MM.1S (cell line): ENCODE measurements around the gene PTCHD1.

ENCODE experiments used
- DNase-seq: peaks from one replicate; pipeline ENCODE4 v3.0.0-alpha.2; 2015
- H2AFZ ChIP-seq: fragments of 300-600 bp; sonication (generic); 2 replicates; pipeline ENCODE4 v1.6.0; 2016; ENCODE audit warnings: antibody characterized with exemption, low read length
- H3F3A ChIP-seq: fragments of 300-600 bp; sonication (generic); 2 replicates; pipeline ENCODE4 v1.6.1; 2016; ENCODE audit warnings: mild to moderate bottlenecking, antibody characterized with exemption, low read length, moderate library complexity, mixed read lengths; ENCODE audit not compliant: insufficient read depth
- H3K27ac ChIP-seq: fragments of 300-600 bp; sonication (generic); 2 replicates; pipeline ENCODE4 v1.5.1; 2016; ENCODE audit warnings: mild to moderate bottlenecking, low read length
- H3K27me3 ChIP-seq: fragments of 300-600 bp; sonication (generic); replicated peaks from 2 replicates; pipeline ENCODE4 v1.6.0; 2016; ENCODE audit warnings: low read length; ENCODE audit not compliant: insufficient read depth
- H3K36me3 ChIP-seq: fragments of 300-600 bp; sonication (generic); replicated peaks from 2 replicates; pipeline ENCODE4 v1.6.1; 2016; ENCODE audit warnings: mild to moderate bottlenecking, low read length, mixed read lengths; ENCODE audit not compliant: insufficient read depth
- H3K4me1 ChIP-seq: fragments of 300-600 bp; sonication (generic); 2 replicates; pipeline ENCODE4 v1.6.1; 2016; ENCODE audit warnings: low read length, mixed read lengths
- H3K4me2 ChIP-seq: fragments of 300-600 bp; sonication (generic); 2 replicates; pipeline ENCODE4 v1.6.0; 2016; ENCODE audit warnings: low read depth, low read length
- H3K4me3 ChIP-seq: fragments of 300-600 bp; sonication (generic); 2 replicates; pipeline ENCODE4 v1.5.1; 2016; ENCODE audit warnings: low read length, mixed read lengths
- H3K79me2 ChIP-seq: fragments of 300-600 bp; sonication (generic); 2 replicates; pipeline ENCODE4 v1.6.1; 2016; ENCODE audit warnings: mixed run types, low read length, mixed read lengths
- H3K9ac ChIP-seq: fragments of 300-600 bp; sonication (generic); 2 replicates; pipeline ENCODE4 v1.6.1; 2016; ENCODE audit warnings: low read length, mixed read lengths
- H3K9me2 ChIP-seq: fragments of 300-600 bp; sonication (generic); replicated peaks from 2 replicates; pipeline ENCODE4 v1.6.1; 2016; ENCODE audit warnings: mild to moderate bottlenecking, low read length, mixed read lengths; ENCODE audit not compliant: insufficient read depth
- H3K9me3 ChIP-seq: fragments of 300-600 bp; sonication (generic); replicated peaks from 2 replicates; pipeline ENCODE4 v1.6.1; 2016; ENCODE audit warnings: mild to moderate bottlenecking, low read length, mixed read lengths; ENCODE audit not compliant: insufficient read depth
- H4K20me1 ChIP-seq: fragments of 300-600 bp; sonication (generic); 2 replicates; pipeline ENCODE4 v1.6.1; 2016; ENCODE audit warnings: mild to moderate bottlenecking, low read length, moderate library complexity, mixed read lengths; ENCODE audit not compliant: insufficient read depth
- EZH2 ChIP-seq: fragments of 300-600 bp; sonication (generic); optimal IDR thresholded peaks from 2 replicates; pipeline ENCODE3; 2017; ENCODE audit warnings: low read depth, mild to moderate bottlenecking, antibody characterized with exemption, low read length, mixed read lengths
- EZH2phosphoT487 ChIP-seq: fragments of 300-600 bp; sonication (generic); IDR thresholded peaks from 2 replicates; pipeline ENCODE4 v1.6.1; 2018; ENCODE audit warnings: antibody characterized with exemption, low read length
- TF ChIP-seq, protein P1 (sequence below): fragments of 300-600 bp; sonication (generic); IDR thresholded peaks from 2 replicates; pipeline ENCODE4 v1.5.1; 2016; ENCODE audit warnings: antibody characterized with exemption, low read length, mixed read lengths

PTCHD1 gene

DNA sequence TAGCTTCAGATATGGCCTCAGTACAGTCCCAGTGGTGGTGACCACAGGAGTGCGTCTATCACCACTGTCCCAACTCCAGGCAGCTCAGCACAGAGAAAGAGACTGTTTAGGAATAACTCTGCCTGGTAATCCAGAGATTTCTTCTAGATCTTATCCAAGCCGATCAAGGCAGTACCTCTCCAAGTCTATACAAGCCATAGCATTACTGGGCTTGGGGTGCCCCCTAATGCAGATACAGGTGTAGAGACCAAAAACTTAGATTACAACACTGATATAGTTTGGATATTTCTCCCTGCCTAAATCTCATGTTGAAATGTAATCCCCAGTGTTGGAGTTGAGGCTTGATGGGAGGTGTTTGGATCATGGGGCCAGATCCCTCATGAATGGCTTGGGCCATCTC, 100.9 kb downstream of the PTCHD1 start:
- Histone ChIP-seq H3K4me3 (no peak overlapping the region), H3K9ac (no peak overlapping the region), H3K4me1 (no peaks in the 10 kb centered on the region), H2AFZ (no peak overlapping the region), H3K4me2 (no peak overlapping the region), H3F3A (no peaks in the 10 kb centered on the region), H4K20me1 (no peaks in the 10 kb centered on the region), H3K9me2 (no peaks in the 10 kb centered on the region), H3K36me3 (no peaks in the 10 kb centered on the region), H3K27ac (no peak overlapping the region), H3K79me2 (no peaks in the 10 kb centered on the region), H3K27me3 (no peaks in the 10 kb centered on the region), H3K9me3 (no peaks in the 10 kb centered on the region)
- DNase-seq = no peak
- TF ChIP-seq EZH2 (no peak), EZH2phosphoT487 (no peak)
- TF ChIP-seq, protein P1, sequence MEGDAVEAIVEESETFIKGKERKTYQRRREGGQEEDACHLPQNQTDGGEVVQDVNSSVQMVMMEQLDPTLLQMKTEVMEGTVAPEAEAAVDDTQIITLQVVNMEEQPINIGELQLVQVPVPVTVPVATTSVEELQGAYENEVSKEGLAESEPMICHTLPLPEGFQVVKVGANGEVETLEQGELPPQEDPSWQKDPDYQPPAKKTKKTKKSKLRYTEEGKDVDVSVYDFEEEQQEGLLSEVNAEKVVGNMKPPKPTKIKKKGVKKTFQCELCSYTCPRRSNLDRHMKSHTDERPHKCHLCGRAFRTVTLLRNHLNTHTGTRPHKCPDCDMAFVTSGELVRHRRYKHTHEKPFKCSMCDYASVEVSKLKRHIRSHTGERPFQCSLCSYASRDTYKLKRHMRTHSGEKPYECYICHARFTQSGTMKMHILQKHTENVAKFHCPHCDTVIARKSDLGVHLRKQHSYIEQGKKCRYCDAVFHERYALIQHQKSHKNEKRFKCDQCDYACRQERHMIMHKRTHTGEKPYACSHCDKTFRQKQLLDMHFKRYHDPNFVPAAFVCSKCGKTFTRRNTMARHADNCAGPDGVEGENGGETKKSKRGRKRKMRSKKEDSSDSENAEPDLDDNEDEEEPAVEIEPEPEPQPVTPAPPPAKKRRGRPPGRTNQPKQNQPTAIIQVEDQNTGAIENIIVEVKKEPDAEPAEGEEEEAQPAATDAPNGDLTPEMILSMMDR = no peak

DNA sequence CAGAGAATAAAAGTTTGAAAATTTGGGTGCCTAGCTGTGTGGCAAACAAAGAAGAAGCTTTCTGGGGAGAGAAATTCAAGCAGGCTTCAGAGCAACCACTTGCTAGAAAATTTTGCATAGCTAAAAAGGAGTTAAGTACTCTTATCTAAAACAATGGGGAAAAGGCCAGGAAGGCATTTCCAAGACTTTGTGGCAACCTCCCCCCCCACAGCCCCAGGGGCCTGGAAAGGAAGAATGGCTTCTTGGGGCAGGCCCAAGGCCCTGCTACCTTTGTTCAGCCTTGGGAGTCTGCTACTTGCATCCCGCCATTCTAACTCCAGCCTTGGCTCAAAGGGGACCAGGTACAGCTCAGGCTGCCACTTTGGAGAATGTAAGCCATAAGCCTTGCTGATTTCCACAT, 102.2 kb downstream of the PTCHD1 start:
- Histone ChIP-seq H3K36me3 (no peaks in the 10 kb centered on the region), H3K4me2 (no peak overlapping the region), H3K79me2 (no peaks in the 10 kb centered on the region), H3K9ac (no peak overlapping the region), H3K27me3 (no peaks in the 10 kb centered on the region), H4K20me1 (no peaks in the 10 kb centered on the region), H3K9me3 (no peaks in the 10 kb centered on the region), H3K4me1 (no peaks in the 10 kb centered on the region), H3K27ac (no peak overlapping the region), H2AFZ (no peak overlapping the region), H3F3A (no peaks in the 10 kb centered on the region), H3K9me2 (no peaks in the 10 kb centered on the region), H3K4me3 (no peak overlapping the region)
- no peak for DNase-seq
- TF ChIP-seq, protein P1 = no peak
- TF ChIP-seq EZH2phosphoT487 = no peak
- no peak for TF ChIP-seq EZH2

DNA sequence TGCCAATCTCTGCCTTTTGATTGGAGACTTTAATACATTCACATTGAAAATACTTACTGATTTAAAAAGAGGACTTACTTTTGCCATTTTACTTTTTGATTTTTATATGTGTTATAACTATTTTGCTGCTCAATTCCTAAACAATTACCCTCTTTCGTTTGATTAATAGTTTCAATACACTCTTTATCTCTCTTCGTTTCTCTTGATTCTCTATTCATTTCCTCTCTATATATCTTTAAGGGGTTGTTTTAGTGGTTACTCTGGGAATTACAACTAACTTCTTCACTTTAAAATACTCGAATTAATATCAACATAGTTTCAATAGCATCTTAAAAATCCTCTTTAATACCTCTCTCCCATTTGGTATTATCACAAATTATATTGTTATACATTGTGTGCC, 116.6 kb downstream of the PTCHD1 start:
- Histone ChIP-seq H3K9ac (no peak overlapping the region), H3K4me2 (no peak overlapping the region), H2AFZ (no peak overlapping the region), H3F3A (no peaks in the 10 kb centered on the region), H3K9me2 (no peaks in the 10 kb centered on the region), H3K9me3 (no peaks in the 10 kb centered on the region), H3K27me3 (no peaks in the 10 kb centered on the region), H3K4me3 (no peak overlapping the region), H3K27ac (no peak overlapping the region), H3K79me2 (no peaks in the 10 kb centered on the region), H3K36me3 (no peaks in the 10 kb centered on the region), H3K4me1 (no peaks in the 10 kb centered on the region), H4K20me1 (no peaks in the 10 kb centered on the region)
- no peak for DNase-seq
- TF ChIP-seq EZH2phosphoT487 = no peak
- TF ChIP-seq, protein P1 = 0 out of 2 replicates have a peak, but pooled peaks have one; percentile 6
